GM23338 (cell line): Measurements from ENCODE around the gene DNASE1L1.

Experiments
- EZH2 ChIP-seq: fragments of 200-600 bp; sonication (generic); IDR thresholded peaks from one replicate; pipeline ENCODE4 v1.8.0; 2017; ENCODE audit warnings: antibody characterized with exemption, mild to moderate bottlenecking, low read depth; ENCODE audit not compliant: unreplicated experiment
- POLR2AphosphoS5 ChIP-seq: IDR thresholded peaks from 2 replicates; pipeline ENCODE4 v1.6.1; 2016; ENCODE audit warnings: antibody characterized with exemption, low read depth
- ZNF331 ChIP-seq: fragments of 250-450 bp; sonication (Bioruptor Pico); IDR thresholded peaks from 2 replicates; pipeline ENCODE4 v1.5.0; 2020; ENCODE audit warnings: low read depth, mild to moderate bottlenecking, moderate library complexity
- TF ChIP-seq, protein P1 (sequence below), 2 experiments: fragments of 200-600 bp in 1 of 2; sonication (generic) in 1 of 2; conservative IDR thresholded peaks; 2 replicates each; pipeline versions ENCODE4 v1.5.1 to v1.6.1; 2016 to 2017; ENCODE audit warnings: antibody characterized with exemption in 2 of 2, low read depth in 2 of 2, mild to moderate bottlenecking in 2 of 2, moderate library complexity in 1 of 2
- TF ChIP-seq, protein P2 (sequence below): IDR thresholded peaks from one replicate; pipeline ENCODE4 v1.6.1; 2018; ENCODE audit warnings: antibody characterized with exemption; ENCODE audit not compliant: unreplicated experiment

DNA sequence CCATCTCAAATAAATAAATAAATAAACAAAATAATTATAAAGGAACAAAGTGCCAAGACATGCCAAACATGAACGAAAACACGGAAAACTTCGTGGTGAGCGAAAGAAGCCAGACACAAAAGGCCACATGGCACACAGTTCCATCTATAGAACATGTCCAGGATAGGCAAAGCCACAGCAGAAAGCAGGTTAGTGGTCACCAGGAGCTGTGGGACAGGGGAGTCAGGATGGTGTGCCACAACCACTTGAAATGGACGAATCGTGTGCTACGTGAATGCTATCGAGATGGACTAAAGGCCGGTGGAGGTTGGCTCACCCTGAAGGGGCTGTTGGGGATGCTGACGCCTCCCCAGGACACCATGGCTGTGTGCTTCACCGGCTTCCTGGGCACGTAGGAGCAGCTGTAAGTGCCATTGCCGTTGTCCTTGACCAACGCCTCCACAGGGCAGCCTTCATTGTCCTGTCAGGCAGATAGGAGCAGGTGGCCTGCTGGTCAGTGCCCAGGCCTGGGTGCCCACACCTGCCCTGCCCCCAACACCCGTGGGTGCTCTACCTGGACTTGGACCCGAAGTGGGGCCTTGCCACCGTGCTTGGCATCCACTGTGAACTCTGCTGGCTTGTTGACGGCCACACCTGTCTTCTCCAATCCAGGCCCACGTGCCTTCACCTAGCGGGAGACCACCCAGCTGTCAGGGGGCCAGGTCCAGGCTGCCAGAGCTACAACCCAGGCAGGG, 45.2 kb downstream of the DNASE1L1 start:
- TF ChIP-seq, protein P1, sequence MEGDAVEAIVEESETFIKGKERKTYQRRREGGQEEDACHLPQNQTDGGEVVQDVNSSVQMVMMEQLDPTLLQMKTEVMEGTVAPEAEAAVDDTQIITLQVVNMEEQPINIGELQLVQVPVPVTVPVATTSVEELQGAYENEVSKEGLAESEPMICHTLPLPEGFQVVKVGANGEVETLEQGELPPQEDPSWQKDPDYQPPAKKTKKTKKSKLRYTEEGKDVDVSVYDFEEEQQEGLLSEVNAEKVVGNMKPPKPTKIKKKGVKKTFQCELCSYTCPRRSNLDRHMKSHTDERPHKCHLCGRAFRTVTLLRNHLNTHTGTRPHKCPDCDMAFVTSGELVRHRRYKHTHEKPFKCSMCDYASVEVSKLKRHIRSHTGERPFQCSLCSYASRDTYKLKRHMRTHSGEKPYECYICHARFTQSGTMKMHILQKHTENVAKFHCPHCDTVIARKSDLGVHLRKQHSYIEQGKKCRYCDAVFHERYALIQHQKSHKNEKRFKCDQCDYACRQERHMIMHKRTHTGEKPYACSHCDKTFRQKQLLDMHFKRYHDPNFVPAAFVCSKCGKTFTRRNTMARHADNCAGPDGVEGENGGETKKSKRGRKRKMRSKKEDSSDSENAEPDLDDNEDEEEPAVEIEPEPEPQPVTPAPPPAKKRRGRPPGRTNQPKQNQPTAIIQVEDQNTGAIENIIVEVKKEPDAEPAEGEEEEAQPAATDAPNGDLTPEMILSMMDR (conservative IDR thresholded peaks at IDR 0.05; ENCODE audit: low read depth in 2 of 2) = no peak
- no peak for TF ChIP-seq POLR2AphosphoS5
- TF ChIP-seq ZNF331 = no peak
- no peak for TF ChIP-seq EZH2
- TF ChIP-seq, protein P2, sequence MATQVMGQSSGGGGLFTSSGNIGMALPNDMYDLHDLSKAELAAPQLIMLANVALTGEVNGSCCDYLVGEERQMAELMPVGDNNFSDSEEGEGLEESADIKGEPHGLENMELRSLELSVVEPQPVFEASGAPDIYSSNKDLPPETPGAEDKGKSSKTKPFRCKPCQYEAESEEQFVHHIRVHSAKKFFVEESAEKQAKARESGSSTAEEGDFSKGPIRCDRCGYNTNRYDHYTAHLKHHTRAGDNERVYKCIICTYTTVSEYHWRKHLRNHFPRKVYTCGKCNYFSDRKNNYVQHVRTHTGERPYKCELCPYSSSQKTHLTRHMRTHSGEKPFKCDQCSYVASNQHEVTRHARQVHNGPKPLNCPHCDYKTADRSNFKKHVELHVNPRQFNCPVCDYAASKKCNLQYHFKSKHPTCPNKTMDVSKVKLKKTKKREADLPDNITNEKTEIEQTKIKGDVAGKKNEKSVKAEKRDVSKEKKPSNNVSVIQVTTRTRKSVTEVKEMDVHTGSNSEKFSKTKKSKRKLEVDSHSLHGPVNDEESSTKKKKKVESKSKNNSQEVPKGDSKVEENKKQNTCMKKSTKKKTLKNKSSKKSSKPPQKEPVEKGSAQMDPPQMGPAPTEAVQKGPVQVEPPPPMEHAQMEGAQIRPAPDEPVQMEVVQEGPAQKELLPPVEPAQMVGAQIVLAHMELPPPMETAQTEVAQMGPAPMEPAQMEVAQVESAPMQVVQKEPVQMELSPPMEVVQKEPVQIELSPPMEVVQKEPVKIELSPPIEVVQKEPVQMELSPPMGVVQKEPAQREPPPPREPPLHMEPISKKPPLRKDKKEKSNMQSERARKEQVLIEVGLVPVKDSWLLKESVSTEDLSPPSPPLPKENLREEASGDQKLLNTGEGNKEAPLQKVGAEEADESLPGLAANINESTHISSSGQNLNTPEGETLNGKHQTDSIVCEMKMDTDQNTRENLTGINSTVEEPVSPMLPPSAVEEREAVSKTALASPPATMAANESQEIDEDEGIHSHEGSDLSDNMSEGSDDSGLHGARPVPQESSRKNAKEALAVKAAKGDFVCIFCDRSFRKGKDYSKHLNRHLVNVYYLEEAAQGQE = no peak
